ENCODE results near the gene PYDC1.
"Not testable (repeated sequence)": the region's sequence is repeated elsewhere in the genome, so short reads cannot be mapped to it uniquely, and the experiment has no call there.

The PYDC1 gene

DNA sequence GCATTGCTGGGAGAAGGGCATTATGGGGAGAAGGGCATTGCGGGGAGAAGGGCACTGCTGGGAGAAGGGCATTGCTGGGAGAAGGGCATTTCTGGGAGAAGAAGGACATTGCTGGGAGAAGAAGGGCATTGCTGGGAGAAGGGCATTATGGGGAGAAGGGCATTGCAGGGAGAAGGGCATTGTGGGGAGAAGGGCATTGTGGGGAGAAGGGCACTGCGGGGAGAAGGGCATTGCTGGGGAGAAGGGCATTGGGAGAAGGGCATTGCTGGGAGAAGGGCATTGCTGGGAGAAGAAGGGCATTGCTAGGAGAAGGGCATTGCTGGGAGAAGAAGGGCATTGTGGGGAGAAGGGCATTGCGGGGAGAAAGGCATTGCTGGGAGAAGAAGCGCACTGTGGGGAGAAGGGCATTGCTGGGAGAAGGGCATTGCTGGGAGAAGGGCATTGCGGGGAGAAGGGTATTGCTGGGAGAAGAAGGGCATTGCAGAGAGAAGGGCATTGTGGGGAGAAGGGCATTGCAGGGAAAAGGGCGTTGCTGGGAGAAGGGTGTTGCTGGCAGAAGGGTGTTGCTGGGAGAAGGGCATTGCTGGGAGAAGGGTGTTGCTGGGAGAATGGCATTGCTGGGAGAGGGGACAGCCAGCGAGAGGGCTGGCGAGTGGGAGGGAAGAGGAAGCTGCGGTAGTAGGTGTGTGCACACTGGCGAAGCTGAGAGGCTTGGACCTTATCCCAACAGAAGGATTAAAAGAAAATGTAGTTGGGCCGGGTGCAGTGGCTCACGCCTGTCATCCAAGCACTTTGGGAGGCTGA is 4.6 kb upstream of the PYDC1 start:
- no peak for DNase-seq (ENCODE audit: low spot score)

DNA sequence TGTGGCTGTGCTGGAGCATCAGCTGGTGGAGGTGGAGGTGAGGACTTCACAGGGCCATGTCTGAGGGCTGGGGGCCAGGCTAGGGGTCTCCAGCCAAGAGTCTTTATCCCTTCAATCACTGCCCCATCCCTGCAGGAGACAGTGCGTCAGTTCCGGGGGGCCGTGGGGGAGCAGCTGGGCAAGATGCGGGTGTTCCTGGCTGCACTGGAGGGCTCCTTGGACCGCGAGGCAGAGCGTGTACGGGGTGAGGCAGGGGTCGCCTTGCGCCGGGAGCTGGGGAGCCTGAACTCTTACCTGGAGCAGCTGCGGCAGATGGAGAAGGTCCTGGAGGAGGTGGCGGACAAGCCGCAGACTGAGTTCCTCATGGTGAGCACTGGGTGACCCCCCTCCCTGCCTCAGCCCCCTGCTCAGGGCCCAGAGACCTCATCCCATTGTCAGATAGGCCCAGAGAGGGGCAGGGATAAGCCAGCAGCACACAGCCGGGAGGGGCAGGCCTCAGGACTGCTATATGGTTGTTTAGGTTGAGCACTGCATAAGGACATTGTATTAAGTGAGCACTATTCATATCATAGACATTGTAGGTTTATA is 2.3 kb upstream of the PYDC1 start:
- no peak for DNase-seq (ENCODE audit: low spot score)

GRCh38 chr16:31217136-31217530 is 198 bp upstream of the PYDC1 start:
- no peak for DNase-seq (ENCODE audit: low spot score)

GRCh38 chr16:31215287-31216162 is 1.4 kb downstream of the PYDC1 start:
- DNase-seq (ENCODE audit: low spot score) = peak; percentile 34

GRCh38 chr16:31214708-31215286 is 2.1 kb downstream of the PYDC1 start:
- DNase-seq (ENCODE audit: low spot score) = peak; percentile 36

GRCh38 chr16:31213877-31214707 is 2.8 kb downstream of the PYDC1 start, which contains the start of gene TRIM72:
TRIM72 (plus strand) TSS chr16:31214119; CDS start chr16:31214739, 620 bp downstream.
- no peak for DNase-seq (ENCODE audit: low spot score)

- DNase-seq (ENCODE audit: low spot score) = no peak
These were observed 3.6 kb downstream of the PYDC1 start for GRCh38 chr16:31213342-31213741.

DNA sequence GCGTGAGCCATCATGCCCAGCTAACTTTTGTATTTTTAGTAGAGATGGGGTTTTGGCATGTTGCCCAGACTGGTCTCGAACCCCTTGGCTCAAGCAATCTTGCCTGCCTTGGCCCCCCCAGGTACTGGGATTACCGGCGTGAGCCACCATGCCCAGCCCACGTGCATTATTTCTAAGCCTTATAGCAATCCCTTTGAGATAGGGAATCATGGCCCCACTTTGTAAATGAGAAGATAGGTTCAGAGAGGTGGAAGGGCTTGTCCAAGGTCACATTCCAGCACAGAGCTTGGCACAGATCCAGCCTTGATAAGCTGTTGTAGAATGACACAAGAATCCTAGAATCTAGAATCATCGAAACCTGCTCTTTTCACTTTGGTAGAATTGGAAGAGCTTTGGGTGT is 10.2 kb downstream of the PYDC1 start:
- no peak for DNase-seq (ENCODE audit: low spot score)

- DNase-seq (ENCODE audit: low spot score) = no peak
These were observed 11.9 kb downstream of the PYDC1 start for GRCh38 chr16:31204871-31205666.

DNA sequence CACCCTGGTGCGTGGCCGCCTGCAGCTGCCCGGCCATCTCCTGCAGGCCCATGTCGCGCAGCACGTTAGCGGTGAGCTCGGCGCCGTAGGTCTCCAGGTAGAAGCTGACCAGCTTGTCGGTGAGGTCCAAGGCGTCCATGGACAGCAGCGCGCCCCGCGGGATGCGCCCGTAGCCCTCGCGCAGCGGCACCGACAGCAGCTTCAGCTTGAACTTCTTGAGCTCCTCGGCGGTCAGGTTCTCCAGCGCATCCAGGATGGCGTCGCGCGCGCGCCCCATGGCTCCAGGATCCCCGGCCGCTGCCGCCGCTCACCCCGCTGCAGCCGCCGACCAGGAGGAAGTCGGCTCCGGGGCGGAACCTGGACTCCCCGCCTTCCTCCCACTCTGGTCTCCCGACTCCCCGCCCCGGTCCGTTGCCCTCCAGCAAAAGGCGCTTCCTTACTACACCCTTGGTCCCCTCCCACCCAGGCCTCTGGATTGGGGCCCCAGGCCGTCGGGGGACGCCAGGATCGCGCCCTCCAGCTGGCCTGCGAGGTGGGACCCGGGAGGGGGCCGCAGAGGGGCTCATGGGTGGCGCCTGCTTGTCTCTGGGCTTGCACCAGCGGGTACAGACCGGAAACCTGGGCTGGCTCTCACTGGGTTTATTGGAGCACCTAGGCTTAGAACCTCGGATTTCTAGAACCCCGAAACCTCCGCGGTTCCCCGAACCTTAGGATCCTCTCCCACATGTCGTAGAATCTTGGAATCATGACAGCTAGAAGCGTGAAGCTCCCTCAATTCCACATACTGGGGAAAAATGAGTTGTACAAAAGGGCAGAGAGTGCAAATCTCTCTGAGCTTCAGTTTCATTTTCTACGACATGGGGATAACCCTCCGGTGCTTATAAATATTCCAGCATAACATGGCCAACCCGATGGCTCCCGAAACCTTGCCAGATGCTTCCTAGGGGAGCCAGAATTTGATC is 14.2 kb downstream of the PYDC1 start, which contains the start of gene PYCARD:
PYCARD (minus strand) TSS at position 347 of the 962 bp plus-strand sequence; CDS start at position 277, 70 bp downstream.
- peak; percentile 67 for DNase-seq (ENCODE audit: low spot score)

- peak; percentile 86 for DNase-seq (ENCODE audit: low spot score)
These were observed 15.1 kb downstream of the PYDC1 start for GRCh38 chr16:31201582-31202413.

DNA sequence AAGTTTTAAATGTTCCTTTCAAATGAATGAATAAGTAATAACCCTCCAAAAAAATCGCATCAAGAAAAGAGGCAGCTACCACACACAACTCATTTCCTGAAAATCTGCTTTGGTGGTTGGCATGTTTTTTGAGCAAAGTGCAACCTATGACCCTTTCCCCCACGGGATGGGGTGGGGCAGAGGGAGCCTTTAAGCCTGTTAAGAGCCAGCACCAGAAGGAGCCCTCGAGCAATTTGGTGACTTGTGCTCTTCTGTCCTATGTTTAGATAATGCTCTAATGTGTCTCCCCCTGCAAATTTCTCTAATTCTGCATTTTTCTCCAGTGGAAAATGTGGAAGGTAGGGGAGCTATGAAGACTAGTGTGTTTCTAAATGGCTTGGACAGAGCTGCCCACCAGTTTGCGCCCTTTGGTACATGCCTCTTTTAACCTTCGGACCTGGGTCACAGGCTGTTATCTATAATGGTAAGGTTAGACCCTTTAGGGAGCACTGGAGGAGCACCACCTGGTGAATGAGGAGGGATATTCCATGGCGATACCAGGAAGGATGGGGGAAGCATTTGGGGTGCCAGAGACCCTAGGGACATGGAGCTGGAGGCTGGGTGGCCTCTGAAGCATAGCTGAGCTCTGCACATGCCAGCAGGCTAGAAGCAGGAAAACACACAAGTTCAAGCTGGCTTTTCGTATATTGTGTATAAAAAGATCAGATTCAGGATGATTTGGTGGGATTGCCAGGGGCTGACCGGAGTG is 15.9 kb downstream of the PYDC1 start:
- peak; percentile 49 for DNase-seq (ENCODE audit: low spot score)

DNA sequence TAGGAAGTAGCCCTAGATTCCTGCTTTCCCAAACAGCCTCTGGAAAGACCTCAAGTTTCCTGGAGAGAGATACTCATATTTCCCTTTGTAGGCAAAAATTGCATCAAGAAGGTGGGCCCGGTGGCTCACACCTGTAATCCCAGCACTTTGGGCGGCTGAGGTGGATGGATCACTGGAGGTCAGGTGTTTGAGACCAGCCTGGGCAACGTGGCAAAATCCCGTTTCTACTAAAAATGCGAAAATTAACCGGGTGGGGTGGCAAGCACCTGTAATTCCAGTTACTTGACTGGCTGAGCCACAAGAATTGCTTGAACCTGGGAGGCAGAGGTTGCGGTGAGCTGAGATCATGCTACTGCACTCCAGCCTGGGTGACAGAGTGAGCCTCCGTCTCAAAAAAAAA is 16.8 kb downstream of the PYDC1 start:
- not testable (repeated sequence) for DNase-seq (ENCODE audit: low spot score)

GRCh38 chr16:31199430-31200041 is 17.4 kb downstream of the PYDC1 start:
- no peak for DNase-seq (ENCODE audit: low spot score)

- DNase-seq (ENCODE audit: low spot score) = no peak
These were observed 18.6 kb downstream of the PYDC1 start for GRCh38 chr16:31198207-31198882.

GRCh38 chr16:31196324-31197088 is 20.4 kb downstream of the PYDC1 start:
- no peak for DNase-seq (ENCODE audit: low spot score)

Measured in germinal center (tissue), 1 donor.